ENCODE measurements around the gene GNB1. TPM values are rescaled to one million over a fixed set of nuclear protein-coding genes. Genes with fewer than 3 reads are reported as not detected.

Gene GNB1
- total and polyA plus RNA-seq, 7 donors: 119 to 197 (median 157) TPM

DNA sequence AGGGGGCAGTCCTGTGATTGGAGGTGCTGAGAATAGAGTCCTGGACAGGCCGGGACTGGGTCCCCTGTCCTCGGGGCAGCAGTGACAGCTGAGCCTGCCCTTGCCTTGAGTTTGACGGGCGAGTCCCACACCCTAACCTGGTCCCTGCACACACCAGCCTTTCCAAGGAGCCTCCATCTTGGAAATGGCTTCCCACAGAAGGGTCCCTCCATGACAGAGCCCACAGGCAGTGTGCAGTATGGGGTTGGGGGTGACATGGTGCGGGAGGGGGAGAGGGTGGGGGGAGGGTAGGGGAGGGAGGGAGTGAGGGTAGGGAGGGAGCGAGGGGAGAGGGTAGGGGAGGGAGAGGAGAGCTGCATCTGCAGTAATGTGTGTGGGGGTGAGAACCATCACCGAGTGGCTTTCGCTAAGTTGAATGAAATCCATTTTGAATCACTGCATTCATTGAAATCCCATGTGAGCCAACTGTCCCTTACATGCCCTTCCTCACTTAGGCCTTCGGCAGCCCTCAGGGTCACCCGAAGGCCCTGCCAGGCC, 38.3 kb upstream of the GNB1 start:
- Histone ChIP-seq H3K4me1 (no peaks in the 10 kb centered on the region), H3K4me3 (no peak overlapping the region), H3K36me3 (no peaks in the 10 kb centered on the region), H3K9me3 (no peaks in the 10 kb centered on the region), H3K27me3 (peaks cover 0 to 8% (median 0%) of the 10 kb centered on the region in 3 donors), H3K27ac (no peak overlapping the region)
- 64 to 83% methylated on average over 10 of the region's 10 CpGs for WGBS, 2 donors
- intact Hi-C loops (cut with DNase I): no loop called here
- no peak for DNase-seq
- TF ChIP-seq, protein P1, sequence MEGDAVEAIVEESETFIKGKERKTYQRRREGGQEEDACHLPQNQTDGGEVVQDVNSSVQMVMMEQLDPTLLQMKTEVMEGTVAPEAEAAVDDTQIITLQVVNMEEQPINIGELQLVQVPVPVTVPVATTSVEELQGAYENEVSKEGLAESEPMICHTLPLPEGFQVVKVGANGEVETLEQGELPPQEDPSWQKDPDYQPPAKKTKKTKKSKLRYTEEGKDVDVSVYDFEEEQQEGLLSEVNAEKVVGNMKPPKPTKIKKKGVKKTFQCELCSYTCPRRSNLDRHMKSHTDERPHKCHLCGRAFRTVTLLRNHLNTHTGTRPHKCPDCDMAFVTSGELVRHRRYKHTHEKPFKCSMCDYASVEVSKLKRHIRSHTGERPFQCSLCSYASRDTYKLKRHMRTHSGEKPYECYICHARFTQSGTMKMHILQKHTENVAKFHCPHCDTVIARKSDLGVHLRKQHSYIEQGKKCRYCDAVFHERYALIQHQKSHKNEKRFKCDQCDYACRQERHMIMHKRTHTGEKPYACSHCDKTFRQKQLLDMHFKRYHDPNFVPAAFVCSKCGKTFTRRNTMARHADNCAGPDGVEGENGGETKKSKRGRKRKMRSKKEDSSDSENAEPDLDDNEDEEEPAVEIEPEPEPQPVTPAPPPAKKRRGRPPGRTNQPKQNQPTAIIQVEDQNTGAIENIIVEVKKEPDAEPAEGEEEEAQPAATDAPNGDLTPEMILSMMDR (IDR thresholded peaks at IDR 0.05): no peak
- no peak for TF ChIP-seq EP300 (IDR thresholded peaks at IDR 0.05)
- TF ChIP-seq POLR2AphosphoS5 (IDR thresholded peaks at IDR 0.05): no peak
- TF ChIP-seq POLR2A (IDR thresholded peaks at IDR 0.05): no peak

DNA sequence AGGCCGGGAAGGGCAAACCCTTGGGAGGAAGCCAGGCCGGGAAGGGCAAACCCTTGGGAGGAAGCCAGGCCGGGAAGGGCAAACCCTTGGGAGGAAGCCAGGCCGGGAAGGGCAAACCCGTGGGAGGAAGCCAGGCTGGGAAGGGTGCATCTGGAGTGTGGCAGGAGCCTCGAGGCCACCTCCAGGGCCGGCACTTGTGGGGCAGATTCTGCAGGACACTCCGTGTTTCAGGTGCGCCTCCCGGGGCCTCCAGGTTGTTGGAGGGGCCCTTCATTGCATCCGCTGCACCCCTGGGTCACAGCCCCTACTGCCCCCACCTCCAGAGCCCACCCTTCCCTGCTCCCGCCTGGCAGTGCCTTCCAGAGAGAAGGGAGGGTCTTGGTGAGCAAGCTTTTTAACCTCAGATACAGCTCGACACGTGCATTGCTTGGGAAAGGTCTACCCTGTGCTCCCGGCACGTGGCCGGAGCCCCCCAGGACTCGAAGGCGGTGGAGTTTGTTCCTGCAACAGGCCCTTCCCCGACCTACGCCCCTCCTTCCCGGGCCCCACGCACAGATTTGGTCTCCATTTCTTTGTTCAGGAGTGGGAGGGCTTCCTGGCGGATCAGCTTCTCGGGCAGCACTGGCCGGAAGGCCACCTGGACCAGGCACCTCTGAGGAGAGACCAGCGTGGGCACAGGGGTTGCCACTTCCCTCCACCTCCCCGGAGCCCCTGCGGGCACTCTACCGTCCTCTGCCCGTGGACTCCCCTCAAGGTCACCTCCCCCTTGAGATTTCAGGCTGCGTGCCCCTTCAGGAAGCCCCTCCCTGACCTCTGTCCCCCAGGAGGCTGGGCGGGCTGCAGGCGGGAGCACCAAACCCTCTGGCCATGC, 37.6 kb upstream of the GNB1 start:
- TF ChIP-seq EP300 (IDR thresholded peaks at IDR 0.05) (no peak), POLR2A (IDR thresholded peaks at IDR 0.05) (no peak)
- peaks cover 0 to 2% (median 0%) of the 10 kb centered on the region in 3 donors for H3K27me3 ChIP-seq
- no peak overlapping the region for H3K4me3 ChIP-seq
- whole genome bisulfite sequencing, 2 donors: 69 to 80% methylated on average over 33 of the region's 34 CpGs
- no peaks in the 10 kb centered on the region for H3K9me3 ChIP-seq
- H3K27ac ChIP-seq: no peak overlapping the region
- no peaks in the 10 kb centered on the region for H3K36me3 ChIP-seq
- H3K4me1 ChIP-seq: no peaks in the 10 kb centered on the region
- DNase-seq: no peak
- intact Hi-C loops (cut with DNase I): no loop called here

DNA sequence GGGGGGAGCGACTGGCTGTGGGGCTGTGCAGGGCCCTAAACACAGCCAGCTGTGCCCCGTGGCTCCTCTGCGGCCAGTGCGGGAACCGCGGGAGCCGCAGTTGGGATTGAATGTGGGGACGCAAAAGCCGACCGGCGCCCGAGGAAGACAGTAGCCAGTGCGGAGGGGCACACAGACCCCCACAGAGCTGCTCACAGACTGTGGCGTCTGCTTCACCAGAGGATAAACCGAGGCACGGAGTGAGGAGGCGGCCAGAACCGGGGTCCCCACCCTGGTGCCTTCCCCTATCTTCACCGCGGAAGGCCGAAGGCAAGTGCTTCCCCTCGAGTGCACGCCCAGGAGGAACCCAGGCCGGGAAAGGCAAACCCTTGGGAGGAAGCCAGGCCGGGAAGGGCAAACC, 36.9 kb upstream of the GNB1 start:
- H3K27ac ChIP-seq: no peak overlapping the region
- intact Hi-C loops (cut with DNase I): no loop called here
- H3K4me3 ChIP-seq: no peak overlapping the region
- no peaks in the 10 kb centered on the region for H3K9me3 ChIP-seq
- no peaks in the 10 kb centered on the region for H3K36me3 ChIP-seq
- WGBS, 2 donors: 73 to 85% methylated on average over 25 of the region's 25 CpGs
- no peak for DNase-seq
- no peaks in the 10 kb centered on the region for H3K4me1 ChIP-seq
- no peaks in the 10 kb centered on the region for H3K27me3 ChIP-seq
- TF ChIP-seq POLR2A (IDR thresholded peaks at IDR 0.05) (no peak), EP300 (IDR thresholded peaks at IDR 0.05) (no peak), POLR2AphosphoS5 (IDR thresholded peaks at IDR 0.05) (no peak)
- TF ChIP-seq, protein P1 (IDR thresholded peaks at IDR 0.05): no peak

DNA sequence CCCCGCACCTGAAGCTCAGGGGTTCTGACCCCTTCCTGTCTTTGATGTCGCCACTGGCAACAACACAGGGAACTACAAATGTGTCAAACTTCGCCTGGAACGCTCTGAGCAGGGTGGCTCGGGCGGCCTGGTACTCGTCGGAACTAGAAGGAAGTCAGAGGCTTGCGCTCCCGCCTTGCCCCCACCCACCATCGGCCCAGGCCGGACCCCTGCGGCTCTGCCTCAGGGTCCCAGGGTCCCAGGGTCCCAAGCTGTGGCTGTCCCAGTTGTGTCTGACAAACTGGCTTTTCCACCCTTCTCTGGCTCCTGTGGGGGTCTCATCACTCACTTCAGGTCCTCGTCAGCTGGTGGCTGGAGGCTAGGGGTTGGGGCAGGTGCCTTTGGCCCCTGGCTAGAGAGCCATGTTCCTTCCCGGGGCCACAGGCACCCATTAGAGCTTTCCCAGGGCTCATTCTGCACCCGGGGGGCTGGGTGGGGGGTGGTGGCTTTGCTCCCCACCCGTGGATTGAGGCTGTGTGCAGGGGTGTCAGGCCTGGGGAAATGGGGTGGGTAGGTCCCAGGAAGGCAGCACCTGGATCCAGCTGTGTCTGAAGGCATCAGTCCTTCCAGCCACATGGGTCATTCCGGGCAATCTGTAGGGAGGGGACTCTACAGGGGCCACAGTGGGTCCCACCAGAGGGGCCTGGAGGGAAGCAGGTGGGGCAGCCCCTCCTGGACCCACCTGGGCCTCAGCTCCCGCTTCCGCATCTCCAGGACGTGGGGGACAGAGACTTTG, 36.2 kb upstream of the GNB1 start:
- intact Hi-C loops (cut with DNase I): no loop called here
- Histone ChIP-seq H3K9me3 (no peaks in the 10 kb centered on the region), H3K4me1 (no peaks in the 10 kb centered on the region), H3K27me3 (no peaks in the 10 kb centered on the region), H3K36me3 (no peaks in the 10 kb centered on the region), H3K27ac (no peak overlapping the region), H3K4me3 (no peak overlapping the region)
- TF ChIP-seq, protein P1 (IDR thresholded peaks at IDR 0.05): no peak
- TF ChIP-seq POLR2AphosphoS5 (IDR thresholded peaks at IDR 0.05) (no peak), POLR2A (IDR thresholded peaks at IDR 0.05) (no peak), EP300 (IDR thresholded peaks at IDR 0.05) (no peak)
- no peak for DNase-seq
- WGBS, 2 donors: 75 to 84% methylated on average over 21 of the region's 21 CpGs

DNA sequence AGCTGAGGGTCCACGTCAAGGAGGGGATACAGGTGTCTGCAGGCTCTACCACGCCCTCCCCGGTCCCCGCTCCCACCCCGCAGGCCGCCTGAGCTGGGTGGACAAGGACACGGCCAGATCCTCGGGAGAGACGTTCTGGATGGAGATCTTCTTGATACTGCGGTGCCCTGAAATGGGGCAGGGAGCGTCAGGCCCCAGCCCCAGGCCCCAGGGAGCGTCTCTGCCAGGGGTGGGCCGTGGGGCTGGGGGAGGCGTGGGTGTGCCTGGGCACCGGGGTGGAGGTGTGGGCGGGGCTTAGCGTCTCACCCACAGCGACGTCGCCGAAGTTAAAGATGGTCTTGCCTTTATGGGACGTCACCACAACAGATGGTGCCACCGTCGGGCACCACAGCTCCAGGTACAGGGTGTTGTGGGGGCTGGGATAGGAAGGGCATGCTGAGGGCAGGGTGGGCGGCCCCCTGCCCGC, 35.5 kb upstream of the GNB1 start:
- WGBS, 2 donors: 65 to 83% methylated on average over 26 of the region's 26 CpGs
- intact Hi-C loops (cut with DNase I): no loop called here
- H3K27me3 ChIP-seq: no peaks in the 10 kb centered on the region
- no peak for DNase-seq
- TF ChIP-seq EP300 (IDR thresholded peaks at IDR 0.05) (no peak), POLR2AphosphoS5 (IDR thresholded peaks at IDR 0.05) (no peak), POLR2A (IDR thresholded peaks at IDR 0.05) (no peak)
- TF ChIP-seq, protein P1 (IDR thresholded peaks at IDR 0.05): no peak
- no peaks in the 10 kb centered on the region for H3K9me3 ChIP-seq
- no peaks in the 10 kb centered on the region for H3K4me1 ChIP-seq
- no peaks in the 10 kb centered on the region for H3K36me3 ChIP-seq
- no peak overlapping the region for H3K4me3 ChIP-seq
- H3K27ac ChIP-seq: no peak overlapping the region

All from sigmoid colon (tissue), 7 donors.